IMR-90 (cell line): ENCODE measurements around the gene HNRNPU. TPM values are rescaled to one million over a fixed set of nuclear protein-coding genes. Genes with fewer than 3 reads are reported as not detected.
A peak's percentile ranks its signal among the peaks of the same experiment; 100 is the strongest.

Experiments
- ATAC-seq: fragments of 200-7000 bp; cut with Tn5 transposase; 2 replicates; pipeline ENCODE4 v1.9.1; 2020; ENCODE audit warnings: low read depth, mild to moderate bottlenecking, moderate library complexity
- BruUV-seq: library from RNA; stranded (reverse); fragments of 400-500 nt; replicated peaks from 2 replicates; lab custom pipeline; 2021; lab: Mats Ljungman, UMichigan
- CTCF ChIA-PET: fragments of 300-600 bp; formaldehyde crosslinking; extraction: SDS; loops from one replicate; lab custom pipeline; 2021; ENCODE audit warnings: antibody characterized with exemption; lab: Yijun Ruan, JAX
- POLR2A ChIA-PET: fragments of 300-600 bp; sonication (Branson Sonifier 250); formaldehyde crosslinking; loops from one replicate; lab custom pipeline; 2022; ENCODE audit warnings: antibody characterized with exemption; ENCODE audit not compliant: unreplicated experiment; lab: Charles Lee
- DNase-seq: peaks from one replicate; pipeline ENCODE4 v3.0.0; 2013
- H2AFZ ChIP-seq: replicated peaks from 2 replicates; pipeline ENCODE3; 2013; ENCODE audit warnings: low read length, mild to moderate bottlenecking; ENCODE audit not compliant: poor library complexity
- H2AK5ac ChIP-seq: 2 replicates; pipeline ENCODE4 v1.6.1; 2013; ENCODE audit warnings: low read depth, low read length, inconsistent platforms
- H2AK9ac ChIP-seq: replicated peaks from 2 replicates; pipeline ENCODE3; 2013; ENCODE audit warnings: mild to moderate bottlenecking, low read depth, low read length, moderate library complexity; ENCODE audit not compliant: poor library complexity
- H2BK120ac ChIP-seq: 2 replicates; pipeline ENCODE4 v1.6.1; 2013; ENCODE audit warnings: low read depth, low read length, inconsistent platforms
- H2BK15ac ChIP-seq: 3 replicates; pipeline ENCODE4 v1.6.1; 2013; ENCODE audit warnings: low read depth, low read length, inconsistent platforms
- H2BK20ac ChIP-seq: 2 replicates; pipeline ENCODE4 v1.6.1; 2013; ENCODE audit warnings: low read depth, mild to moderate bottlenecking, inconsistent platforms, low read length, moderate library complexity
- H2BK5ac ChIP-seq: 2 replicates; pipeline ENCODE4 v1.6.1; 2013; ENCODE audit warnings: mild to moderate bottlenecking, low read depth, low read length, inconsistent platforms; ENCODE audit not compliant: poor library complexity, severe bottlenecking
- H3K14ac ChIP-seq: replicated peaks from 2 replicates; pipeline ENCODE4 v1.6.1; 2013; ENCODE audit warnings: low read depth, low read length, inconsistent platforms
- H3K18ac ChIP-seq: 2 replicates; pipeline ENCODE4 v1.6.1; 2013; ENCODE audit warnings: low read depth, low read length, control low read depth
- H3K23ac ChIP-seq: 2 replicates; pipeline ENCODE4 v1.6.1; 2013; ENCODE audit warnings: low read depth, low read length, inconsistent platforms
- H3K27ac ChIP-seq: 2 replicates; pipeline ENCODE4 v1.5.1; 2013; ENCODE audit warnings: mild to moderate bottlenecking, control low read depth, low read length; ENCODE audit not compliant: insufficient read depth
- H3K27me3 ChIP-seq: 2 replicates; pipeline ENCODE4 v1.6.1; 2013; ENCODE audit warnings: low read length; ENCODE audit not compliant: control insufficient read depth, insufficient read depth
- H3K36me3 ChIP-seq: 2 replicates; pipeline ENCODE4 v1.6.1; 2013; ENCODE audit warnings: low read length, mixed read lengths; ENCODE audit not compliant: control insufficient read depth, insufficient read depth
- H3K4ac ChIP-seq: 2 replicates; pipeline ENCODE4 v1.6.1; 2013; ENCODE audit warnings: low read depth, low read length, inconsistent platforms
- H3K4me1 ChIP-seq: 2 replicates; pipeline ENCODE4 v1.6.1; 2013; ENCODE audit warnings: low read length, mixed read lengths; ENCODE audit not compliant: control insufficient read depth, insufficient read depth
- H3K4me2 ChIP-seq: 2 replicates; pipeline ENCODE4 v1.6.1; 2013; ENCODE audit warnings: low read depth, mild to moderate bottlenecking, control low read depth, low read length, moderate library complexity
- H3K4me3 ChIP-seq: 2 replicates; pipeline ENCODE4 v1.5.1; 2013; ENCODE audit warnings: low read depth, mild to moderate bottlenecking, control low read depth, low read length, moderate library complexity; ENCODE audit not compliant: insufficient read depth
- H3K56ac ChIP-seq: 2 replicates; pipeline ENCODE4 v1.6.1; 2013; ENCODE audit warnings: low read length, inconsistent platforms; ENCODE audit not compliant: insufficient read depth; ENCODE audit errors: extremely low read depth
- H3K79me1 ChIP-seq, 2 experiments: 2 replicates each; pipeline ENCODE4 v1.6.1; 2013; ENCODE audit warnings: low read length in 2 of 2, inconsistent platforms in 1 of 2, low read depth in 1 of 2
- H3K9ac ChIP-seq: 2 replicates; pipeline ENCODE4 v1.6.1; 2013; ENCODE audit warnings: low read depth, low read length, control low read depth
- H3K9me1 ChIP-seq: 2 replicates; pipeline ENCODE4 v1.6.1; 2013; ENCODE audit warnings: low read length, inconsistent platforms; ENCODE audit not compliant: insufficient read depth
- H3K9me3 ChIP-seq: 2 replicates; pipeline ENCODE4 v1.6.1; 2013; ENCODE audit warnings: low read length; ENCODE audit not compliant: control insufficient read depth, insufficient read depth
- H4K20me1 ChIP-seq: 2 replicates; pipeline ENCODE4 v1.6.1; 2013; ENCODE audit warnings: low read length, inconsistent platforms; ENCODE audit not compliant: insufficient read depth
- H4K5ac ChIP-seq: 2 replicates; pipeline ENCODE4 v1.6.1; 2013; ENCODE audit warnings: mild to moderate bottlenecking, low read depth, low read length, control low read depth
- H4K8ac ChIP-seq, 2 experiments: 2 replicates each; pipeline ENCODE4 v1.6.1; 2013; ENCODE audit warnings: low read depth in 2 of 2, low read length in 2 of 2, control low read depth in 1 of 2, inconsistent platforms in 1 of 2
- H4K91ac ChIP-seq: 2 replicates; pipeline ENCODE4 v1.6.1; 2013; ENCODE audit warnings: low read depth, low read length, inconsistent platforms; ENCODE audit not compliant: insufficient read depth
- CEBPB ChIP-seq: IDR thresholded peaks from 2 replicates; pipeline ENCODE4 v1.6.1; 2012; ENCODE audit warnings: low read depth, low read length, improper control_type of control experiment
- MAFK ChIP-seq: IDR thresholded peaks from 2 replicates; pipeline ENCODE4 v1.6.1; 2012; ENCODE audit warnings: low read depth, low read length, improper control_type of control experiment
- MXI1 ChIP-seq: IDR thresholded peaks from 2 replicates; pipeline ENCODE4 v1.6.1; 2012; ENCODE audit warnings: low read depth, mild to moderate bottlenecking, low read length, moderate library complexity, borderline replicate concordance
- WGBS, 2 experiments: methylation state at CpG; one replicate each; pipeline versions ENCODE4 v1.1.5 to v1.1.7; 2013; ENCODE audit warnings: missing lambda C conversion rate in 2 of 2; ENCODE audit not compliant: insufficient read length in 1 of 2; ENCODE audit errors: extremely low coverage in 2 of 2; 5-methylcytosine and 5-hydroxymethylcytosine counted together
- dilution Hi-C: fragments of 300-500 bp; cut with HindIII; formaldehyde crosslinking; loops from one replicate; pipeline ENCODE4 v1.14.3; 2018; ENCODE audit warnings: low sequenced_read_pairs; ENCODE audit not compliant: unreplicated experiment
- in situ Hi-C: fragments of 300-500 bp; cut with MboI; formaldehyde crosslinking; loops from 3 replicates; pipeline ENCODE4 v1.14.3; 2019; ENCODE audit warnings: low sequenced_read_pairs, inconsistent platforms, mixed read lengths
- intact Hi-C: fragments of 100-400 bp; cut with micrococcal nuclease; formaldehyde crosslinking; loops from 2 replicates; pipeline ENCODE4 v1.10.0; 2022
- polyA plus RNA-seq, 3 experiments: library from polyadenylated mRNA; depleted of rRNA; stranded (reverse); fragments of >200 nt; gene quantifications; 2 replicates each; pipeline ENCODE4 v1.2.3, GENCODE V29; 2012; ENCODE audit warnings: low replicate concordance in 1 of 3
- total RNA-seq: library from RNA; depleted of rRNA; stranded (reverse); fragments of >200 nt; gene quantifications from 2 replicates; pipeline ENCODE4 v1.2.3, GENCODE V29; 2012

Gene HNRNPU
- total and polyA plus RNA-seq, 2 of the 4 experiments (the other 2 are of a cell fraction): 151 to 169 TPM

DNA sequence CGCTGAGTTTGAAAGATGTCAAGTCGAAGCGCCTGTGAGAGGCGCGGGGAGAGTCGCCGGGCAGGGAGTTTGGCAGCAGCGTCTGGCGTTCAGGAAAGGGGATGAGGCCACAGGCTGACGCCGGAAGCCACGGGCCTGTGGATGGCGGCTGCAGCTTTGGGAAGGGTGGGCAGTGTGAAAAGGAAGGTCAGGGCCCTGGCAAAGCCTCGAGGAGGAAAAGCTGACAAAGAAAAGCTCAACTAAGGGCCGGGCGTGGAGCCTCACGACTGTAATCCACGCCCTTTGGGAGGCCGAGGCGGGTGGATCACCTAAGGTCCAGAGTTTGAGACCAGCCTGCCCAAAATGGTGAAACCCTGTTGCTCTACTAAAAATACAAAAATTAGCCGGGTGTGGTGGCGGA, 54.1 kb downstream of the HNRNPU start:
- no peak overlapping the region for H3K4me3 ChIP-seq

More for the DNA sequence above, 54.1 kb downstream of the HNRNPU start:
- ChIA-PET POLR2A (no interaction called here), CTCF (no interaction called here)
- no peak overlapping the region for H3K4ac ChIP-seq
- intact Hi-C loops (no loop called here), dilution Hi-C loops (no loop called here), in situ Hi-C loops (no loop called here)
- no peak overlapping the region for H3K4me2 ChIP-seq
- no peaks in the 10 kb centered on the region for H3K4me1 ChIP-seq
- no peak overlapping the region for H2BK15ac ChIP-seq
- H4K8ac ChIP-seq: no peak overlapping the region
- no peak overlapping the region for H3K56ac ChIP-seq
- H3K27me3 ChIP-seq: no peaks in the 10 kb centered on the region; the same call in 1 of the 2 replicates
- H3K9me3 ChIP-seq: no peaks in the 10 kb centered on the region
- WGBS, 2 experiments: 80% methylated on average over 3 of the region's 22 CpGs; no CpG with 5 or more reads in 1 of the 2 experiments
- no peak overlapping the region for H4K5ac ChIP-seq
- no peaks in the 10 kb centered on the region for H4K20me1 ChIP-seq
- no peak overlapping the region for H2BK5ac ChIP-seq
- TF ChIP-seq MXI1: no peak
- TF ChIP-seq MAFK: no peak
- TF ChIP-seq CEBPB: no peak
- DNase-seq (no peak), ATAC-seq (no peak)
- H2AK9ac ChIP-seq: no peak overlapping the region
- no peak overlapping the region for H2BK20ac ChIP-seq
- H3K14ac ChIP-seq: no peak overlapping the region
- no peak overlapping the region for H3K23ac ChIP-seq
- no peaks in the 10 kb centered on the region for H3K9me1 ChIP-seq
- H3K27ac ChIP-seq: no peak overlapping the region
- no peaks in the 10 kb centered on the region for H3K36me3 ChIP-seq
- BruUV-seq: no TSS peak
- H3K79me1 ChIP-seq: no peaks in the 10 kb centered on the region
- no peak overlapping the region for H3K18ac ChIP-seq
- H4K91ac ChIP-seq: no peak overlapping the region
- no peak overlapping the region for H2AK5ac ChIP-seq
- peak overlapping the region; percentile 63 for H2AFZ ChIP-seq
- H2BK120ac ChIP-seq: no peak overlapping the region
- H3K9ac ChIP-seq: no peak overlapping the region
